ENCODE results near the gene DRAXIN.

The DRAXIN gene

GRCh38 chr1:11766429-11766776 lies 74.9 kb downstream of the DRAXIN start:
- DNase-seq = no peak

DNA sequence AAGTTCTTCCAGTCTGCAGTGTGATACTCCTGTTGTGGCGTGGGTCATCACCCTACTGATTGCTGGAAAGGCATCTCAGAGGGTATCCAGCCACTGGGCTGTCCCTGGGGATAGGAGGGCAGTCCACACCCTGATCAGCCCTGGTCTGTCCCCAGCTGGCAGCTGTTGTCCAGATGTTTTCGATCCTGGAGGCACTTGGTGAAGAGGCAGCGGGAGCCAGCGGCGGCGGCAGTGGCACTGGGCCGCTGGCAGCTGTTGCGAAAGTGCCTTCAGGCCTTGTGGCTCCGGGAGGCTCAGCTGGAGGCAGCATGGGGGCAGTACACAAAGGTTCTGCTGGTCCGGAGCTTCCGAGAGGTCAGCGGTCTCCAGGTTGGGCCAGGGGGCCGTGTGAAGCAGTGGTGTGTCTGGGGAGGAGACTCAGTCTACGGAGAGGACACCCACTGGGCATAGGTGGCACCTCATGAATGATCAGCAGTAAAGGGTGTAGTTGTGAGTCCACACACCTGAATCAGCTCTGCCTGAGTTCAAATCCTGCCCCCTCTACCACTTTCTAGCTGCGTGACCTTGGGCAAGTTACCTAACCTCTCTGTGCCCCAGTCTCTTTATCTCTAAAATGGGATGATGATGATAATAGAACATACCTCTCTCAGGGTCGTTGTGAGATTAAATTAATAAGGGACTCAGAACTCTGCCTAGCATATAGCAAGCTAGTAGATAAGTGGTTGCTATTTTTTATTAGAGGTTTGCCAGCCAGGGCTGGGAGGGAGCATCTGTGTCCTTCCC lies 76.6 kb downstream of the DRAXIN start:
- DNase-seq = no peak

DNA sequence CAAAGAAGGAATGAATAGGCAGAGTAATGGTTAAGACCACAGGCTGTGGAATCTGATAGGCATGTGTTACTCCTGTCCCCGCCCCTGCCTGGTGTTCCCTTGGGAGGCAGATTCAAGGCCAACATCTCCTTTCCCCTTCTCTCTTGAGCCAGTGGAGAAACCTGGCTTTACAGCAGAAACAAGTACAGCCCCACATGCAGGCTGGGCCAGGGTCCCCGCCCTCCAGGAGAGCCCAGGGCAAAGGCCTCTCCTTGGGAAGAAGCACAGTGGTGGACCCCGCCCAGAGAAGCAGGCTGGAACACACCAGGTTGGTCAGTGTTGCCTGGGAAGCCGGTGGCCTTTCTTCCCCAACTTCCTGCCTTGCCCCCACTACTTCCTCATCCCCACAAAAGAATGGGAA lies 77.3 kb downstream of the DRAXIN start:
- no peak for DNase-seq

DNA sequence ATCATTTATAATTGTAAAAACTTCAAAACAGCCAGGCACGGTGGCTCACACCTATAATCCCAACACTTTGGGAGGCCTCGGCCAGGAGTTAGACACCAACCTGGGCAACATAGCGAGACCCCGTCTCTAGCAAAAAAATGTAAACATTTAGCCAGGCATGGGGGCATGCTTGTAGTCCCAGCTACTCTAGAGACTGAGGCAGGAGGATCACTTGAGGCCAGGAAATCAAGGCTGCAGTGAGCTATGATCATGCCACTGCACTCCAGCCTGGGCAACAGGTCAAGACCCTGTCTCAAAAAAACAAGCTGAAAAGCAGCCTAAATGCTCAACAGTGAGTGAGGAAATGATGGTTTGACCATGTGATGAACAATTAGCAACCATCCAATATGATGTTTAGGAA lies 77.8 kb downstream of the DRAXIN start:
- DNase-seq = no peak

DNA sequence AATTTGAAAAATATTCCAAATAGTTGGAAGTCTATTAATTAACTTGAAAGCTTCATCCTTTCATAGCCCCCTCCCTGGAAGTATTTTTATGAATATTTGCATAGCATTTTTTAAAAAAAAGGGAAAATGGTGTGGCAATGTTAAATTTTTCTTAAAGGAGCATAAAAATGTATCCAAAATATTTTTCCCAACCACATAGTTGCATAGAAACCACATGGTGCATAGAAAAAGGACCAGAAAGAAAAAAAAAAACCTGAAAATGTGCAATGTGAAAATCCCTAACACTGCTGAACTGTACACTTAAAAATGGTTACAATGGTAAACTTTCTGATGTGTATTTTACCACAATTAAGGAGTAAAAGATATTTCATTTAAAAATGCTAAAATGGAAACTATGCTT lies 78.5 kb downstream of the DRAXIN start:
- no peak for DNase-seq

GRCh38 chr1:11771481-11772043 lies 80.1 kb downstream of the DRAXIN start:
- no peak for DNase-seq

DNA sequence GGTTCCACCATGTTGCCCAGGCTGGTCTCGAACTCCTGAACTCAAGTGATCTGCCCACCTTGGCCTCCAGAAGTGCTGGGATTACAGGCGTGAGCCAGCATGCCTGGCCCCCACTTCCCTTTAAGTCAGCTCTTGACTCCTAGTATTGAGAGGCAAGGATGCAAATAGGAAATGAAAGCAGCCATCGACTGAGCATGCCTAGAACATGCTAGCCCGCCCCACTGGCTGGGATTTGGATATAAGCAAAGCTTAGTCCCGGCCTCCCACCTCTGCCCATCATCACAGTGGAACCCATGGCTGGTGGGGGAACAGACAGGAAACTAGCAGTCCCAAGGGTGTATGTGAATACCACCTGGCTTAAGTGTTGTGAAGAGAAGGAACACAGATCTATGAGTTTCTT lies 80.9 kb downstream of the DRAXIN start:
- DNase-seq = no peak

DNA sequence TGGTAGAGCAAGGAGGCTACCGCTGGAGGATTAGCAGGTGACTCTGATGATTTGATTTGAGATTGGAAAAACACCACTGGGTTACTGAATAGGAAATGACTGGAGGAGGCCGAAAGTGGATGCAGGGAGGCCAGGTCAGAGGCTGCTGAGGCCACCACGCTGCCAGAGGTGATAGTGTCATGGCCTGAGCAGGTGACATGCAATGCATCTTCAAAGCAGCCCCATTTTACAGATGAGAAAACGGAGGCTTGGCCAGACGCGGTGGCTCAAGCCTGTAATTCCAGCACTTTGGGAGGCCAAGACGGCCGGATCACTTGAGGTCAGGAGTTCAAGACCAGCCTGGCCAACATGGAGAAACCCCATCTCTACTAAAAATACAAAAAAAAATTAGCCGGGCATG lies 83.2 kb downstream of the DRAXIN start:
- DNase-seq = no peak

Data from NCI-H2029 treated with DMSO at 0.1 percent for 48 hours (cell line).